Measurements from ENCODE around the gene PTPRN2.
"Not testable (repeated sequence)": the region's sequence is repeated elsewhere in the genome, so short reads cannot be mapped to it uniquely, and the experiment has no call there.

The PTPRN2 gene

DNA sequence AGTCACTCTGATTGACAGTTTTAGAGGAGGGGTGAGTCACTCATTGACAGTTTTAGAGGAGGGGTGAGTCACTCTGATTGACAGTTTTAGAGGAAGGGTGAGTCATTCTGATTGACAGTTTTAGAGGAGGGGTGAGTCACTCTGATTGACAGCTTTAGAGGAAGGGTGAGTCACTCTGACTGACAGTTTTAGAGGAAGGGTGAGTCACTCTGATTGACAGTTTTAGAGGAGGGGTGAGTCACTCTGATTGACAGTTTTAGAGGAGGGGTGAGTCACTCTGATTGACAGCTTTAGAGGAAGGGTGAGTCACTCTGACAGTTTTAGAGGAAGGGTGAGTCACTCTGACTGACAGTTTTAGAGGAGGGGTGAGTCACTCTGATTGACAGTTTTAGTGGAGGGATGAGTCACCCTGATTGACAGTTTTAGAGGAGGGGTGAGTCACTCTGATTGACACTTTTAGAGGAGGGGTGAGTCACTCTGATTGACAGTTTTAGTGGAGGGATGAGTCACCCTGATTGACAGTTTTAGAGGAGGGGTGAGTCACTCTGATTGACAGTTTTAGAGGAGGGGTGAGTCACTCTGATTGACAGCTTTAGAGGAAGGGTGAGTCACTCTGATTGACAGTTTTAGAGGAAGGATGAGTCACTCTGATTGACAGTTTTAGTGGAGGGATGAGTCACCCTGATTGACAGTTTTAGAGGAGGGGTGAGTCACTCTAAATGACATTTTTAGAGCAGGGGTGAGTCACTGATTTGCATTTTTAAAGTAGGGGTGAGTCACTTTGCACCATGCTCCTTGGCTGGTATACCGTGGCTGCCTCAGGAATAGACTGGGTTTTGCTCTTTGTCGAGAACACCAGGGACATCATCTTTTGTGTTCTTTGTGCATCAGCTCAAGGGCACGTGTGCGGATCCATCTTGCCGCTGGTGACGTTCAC lies 654.1 kb downstream of the PTPRN2 start:
- DNase-seq (ENCODE audit: low read depth, low spot score) = not testable (repeated sequence)

DNA sequence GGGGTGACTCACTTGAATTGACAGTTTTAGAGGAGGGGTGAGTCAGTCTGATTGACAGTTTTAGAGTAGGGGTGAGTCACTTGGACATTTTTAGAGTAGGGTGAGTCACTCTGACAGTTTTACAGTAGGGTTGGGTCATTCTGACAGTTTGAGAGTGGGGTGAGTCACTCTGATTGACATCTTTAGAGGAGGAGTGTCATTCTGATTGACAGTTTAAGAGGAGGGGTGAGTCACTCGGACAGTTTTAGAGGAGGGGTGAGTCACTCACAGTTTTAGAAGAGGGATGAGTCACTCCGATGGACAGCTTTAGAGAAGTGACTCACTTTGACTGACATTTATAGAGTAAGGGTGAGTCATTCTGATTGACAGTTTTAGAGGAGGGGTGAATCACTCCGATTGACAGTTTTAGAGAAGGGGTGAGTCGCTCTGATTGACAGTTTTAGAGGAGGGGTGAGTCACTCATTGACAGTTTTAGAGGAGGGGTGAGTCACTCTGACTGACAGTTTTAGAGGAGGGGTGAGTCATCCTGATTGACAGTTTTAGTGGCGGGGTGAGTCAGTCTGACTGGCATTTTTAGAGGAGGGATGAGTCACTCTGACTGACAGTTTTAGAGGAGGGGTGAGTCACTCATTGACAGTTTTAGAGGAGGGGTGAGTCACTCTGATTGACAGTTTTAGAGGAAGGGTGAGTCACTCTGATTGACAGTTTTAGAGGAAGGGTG lies 655.0 kb downstream of the PTPRN2 start:
- no peak for DNase-seq (ENCODE audit: low read depth, low spot score)

DNA sequence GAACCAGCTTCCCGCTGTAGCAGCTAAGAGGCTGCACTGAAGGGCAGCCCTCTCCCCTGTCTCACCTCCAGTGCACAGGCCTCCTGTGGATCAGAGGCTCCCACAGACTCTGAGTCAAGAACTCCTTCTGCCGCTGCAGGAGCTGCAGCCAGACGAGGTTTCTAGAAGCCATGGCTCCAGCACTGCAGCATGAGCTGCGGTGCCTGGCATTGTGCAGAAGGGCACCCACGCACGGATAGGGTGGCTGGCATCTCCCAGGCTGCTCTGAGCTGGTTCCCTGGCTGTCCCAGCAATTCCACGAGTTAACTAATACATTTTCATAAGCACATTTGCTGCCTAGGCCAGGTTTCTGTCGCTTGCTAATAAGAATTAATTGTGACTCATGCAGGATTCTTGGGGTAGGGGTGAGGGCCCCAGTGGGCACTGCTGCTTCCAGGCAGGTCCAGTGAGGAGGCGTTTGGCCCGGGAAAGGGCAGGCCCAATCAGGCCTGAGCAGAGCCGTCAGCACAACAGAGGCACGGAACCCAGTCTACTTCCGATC lies 656.6 kb downstream of the PTPRN2 start:
- no peak for DNase-seq (ENCODE audit: low read depth, low spot score)

DNA sequence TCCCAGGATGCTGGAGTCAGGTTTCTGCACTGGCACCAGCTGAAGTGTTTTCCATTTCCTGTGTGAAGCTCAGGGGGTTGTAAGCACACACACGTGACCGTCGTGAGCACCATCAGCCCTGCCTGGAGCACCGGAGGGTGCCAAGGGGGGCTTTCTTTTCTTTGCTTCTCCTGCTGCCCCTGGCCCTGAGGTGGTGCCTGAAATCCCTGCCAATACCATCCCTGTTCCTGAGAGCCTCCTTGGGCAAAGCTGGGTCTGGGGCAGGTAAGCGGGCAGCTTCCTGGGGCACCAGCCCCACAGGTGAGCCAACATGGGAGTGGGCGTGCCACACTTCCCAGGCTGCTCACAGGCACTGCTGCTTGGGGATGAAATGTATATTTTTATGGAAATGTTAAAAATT lies 657.2 kb downstream of the PTPRN2 start:
- no peak for DNase-seq (ENCODE audit: low read depth, low spot score)

DNA sequence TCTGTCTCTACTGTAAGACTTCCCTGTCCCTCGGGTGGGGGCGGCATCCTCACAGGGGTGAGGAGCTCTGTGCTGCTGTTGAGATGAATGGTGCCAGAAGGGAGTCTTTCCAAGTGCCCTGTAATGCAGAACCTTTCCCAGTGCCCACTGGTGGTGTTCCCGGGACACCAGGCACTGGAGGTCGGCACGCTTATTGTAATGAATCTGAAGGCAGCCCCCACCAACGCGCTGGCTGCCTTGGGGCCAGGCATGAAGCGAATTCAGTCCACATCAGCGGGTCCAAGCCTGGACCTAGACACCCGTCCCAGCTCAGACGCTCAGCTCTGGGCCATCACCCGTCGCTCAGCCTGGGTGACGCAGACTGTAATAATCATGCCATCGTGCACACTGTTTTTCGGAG lies 658.0 kb downstream of the PTPRN2 start:
- DNase-seq (ENCODE audit: low read depth, low spot score) = no peak

DNA sequence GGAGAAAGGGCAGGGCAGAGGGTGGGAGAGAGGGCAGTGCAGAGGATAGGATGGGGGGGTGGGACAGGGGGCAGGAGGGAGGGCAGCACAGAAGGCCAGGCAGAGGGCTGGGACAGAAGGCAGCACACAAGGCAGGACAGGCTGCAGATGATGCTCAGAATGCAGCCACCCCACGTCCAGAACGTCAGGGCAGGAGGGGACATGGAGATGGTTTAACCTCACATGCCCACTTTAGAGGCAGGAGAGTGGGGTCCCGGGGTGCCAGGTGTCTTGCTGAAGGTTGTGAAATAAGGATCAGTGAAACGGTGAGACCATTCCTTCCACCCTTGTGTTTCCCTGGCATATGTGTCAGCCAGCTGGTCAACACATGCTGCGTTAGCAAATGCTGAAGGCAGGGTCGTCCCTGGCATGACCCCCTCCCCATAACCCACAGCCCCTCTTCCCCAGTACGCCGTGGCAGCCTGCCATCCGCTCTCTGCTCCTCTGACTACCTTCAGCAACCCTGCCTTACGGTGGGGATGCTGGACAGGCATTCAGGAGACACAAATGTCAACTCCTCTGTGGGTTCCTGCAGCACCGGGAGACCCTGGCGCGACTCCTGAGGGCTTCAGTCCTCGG lies 658.7 kb downstream of the PTPRN2 start:
- no peak for DNase-seq (ENCODE audit: low read depth, low spot score)

DNA sequence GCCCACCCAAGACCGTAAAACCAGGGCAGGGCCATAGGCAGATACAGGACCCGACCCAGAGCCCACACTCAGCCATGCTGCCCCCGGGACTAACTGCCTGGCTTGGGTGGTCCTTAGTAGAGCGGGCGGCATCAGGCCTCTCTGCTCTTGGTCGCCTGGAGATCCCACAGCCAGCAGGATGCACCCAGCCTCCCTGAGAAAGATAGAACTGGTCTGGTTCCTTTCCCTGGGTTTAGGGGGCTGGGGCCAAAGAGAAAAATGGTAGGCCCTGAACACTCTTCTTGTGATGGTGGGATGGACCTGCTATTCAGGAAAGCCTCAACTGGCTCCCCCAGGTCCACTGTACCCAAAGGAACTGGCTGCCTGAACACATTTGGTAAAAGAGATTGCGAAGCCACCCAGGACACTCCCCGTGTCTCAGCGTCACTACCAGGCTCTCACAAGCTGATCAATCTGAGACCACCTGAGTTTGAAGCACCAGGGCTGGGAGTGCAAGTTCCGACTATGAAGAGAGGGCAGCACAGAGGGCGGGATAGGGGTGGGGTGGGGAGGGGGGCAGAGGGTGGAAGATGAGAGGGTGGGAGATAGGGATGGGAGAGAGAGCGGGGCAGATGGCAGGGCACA lies 659.3 kb downstream of the PTPRN2 start:
- no peak for DNase-seq (ENCODE audit: low read depth, low spot score)

DNA sequence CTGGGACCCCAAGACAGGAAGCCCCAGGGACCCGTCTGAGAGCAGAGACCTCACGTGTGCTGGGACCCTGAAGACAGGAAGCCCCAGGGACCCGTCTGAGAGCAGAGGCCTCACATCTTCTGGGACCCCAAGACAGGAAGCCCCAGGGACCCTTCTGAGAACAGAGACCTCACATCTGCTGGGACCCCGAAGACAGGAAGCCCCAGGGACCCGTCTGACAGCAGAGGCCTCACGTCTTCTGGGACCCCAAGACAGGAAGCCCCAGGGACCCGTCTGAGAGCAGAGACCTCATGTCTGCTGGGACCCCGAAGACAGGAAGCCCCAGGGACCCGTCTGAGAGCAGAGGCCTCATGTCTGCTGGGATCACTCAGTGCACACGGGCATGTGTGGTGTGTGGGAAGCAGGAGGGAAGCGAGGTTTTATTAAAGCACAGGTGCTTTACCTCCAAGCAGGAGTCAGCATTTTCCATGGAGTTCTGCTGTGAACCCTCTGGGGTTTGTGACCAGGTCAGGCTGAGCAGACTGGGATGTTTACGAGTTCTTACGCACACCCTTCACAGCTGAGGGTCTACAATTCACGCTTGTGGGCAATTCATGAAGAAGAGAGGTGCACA lies 660.2 kb downstream of the PTPRN2 start:
- DNase-seq (ENCODE audit: low read depth, low spot score) = no peak

DNA sequence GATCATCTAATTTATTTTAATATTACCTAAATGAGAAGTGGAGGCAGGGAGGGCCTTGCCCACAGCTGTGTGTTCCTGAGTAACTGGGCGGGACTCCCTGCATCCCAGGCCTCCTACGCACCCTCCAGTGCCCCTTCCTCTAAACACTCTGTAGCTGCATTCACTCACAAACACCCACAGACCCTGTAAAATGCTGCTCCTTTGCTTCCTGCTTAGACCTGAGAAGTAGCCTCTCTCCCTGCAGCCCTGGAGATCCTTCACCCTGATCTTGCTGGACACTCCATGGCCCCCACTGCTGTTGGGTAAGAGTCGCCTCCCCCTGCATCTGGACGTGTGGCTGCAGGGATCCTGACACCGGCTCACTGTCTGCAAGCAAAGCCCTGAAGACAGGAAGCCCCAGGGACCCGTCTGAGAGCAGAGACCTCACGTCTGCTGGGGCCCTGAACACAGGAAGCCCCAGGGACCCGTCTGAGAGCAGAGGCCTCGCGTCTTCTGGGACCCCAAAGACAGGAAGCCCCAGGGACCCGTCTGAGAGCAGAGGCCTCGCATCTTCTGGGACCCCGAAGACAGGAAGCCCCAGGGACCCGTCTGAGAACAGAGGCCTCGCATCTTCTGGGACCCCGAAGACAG lies 661.0 kb downstream of the PTPRN2 start:
- DNase-seq (ENCODE audit: low read depth, low spot score) = no peak

DNA sequence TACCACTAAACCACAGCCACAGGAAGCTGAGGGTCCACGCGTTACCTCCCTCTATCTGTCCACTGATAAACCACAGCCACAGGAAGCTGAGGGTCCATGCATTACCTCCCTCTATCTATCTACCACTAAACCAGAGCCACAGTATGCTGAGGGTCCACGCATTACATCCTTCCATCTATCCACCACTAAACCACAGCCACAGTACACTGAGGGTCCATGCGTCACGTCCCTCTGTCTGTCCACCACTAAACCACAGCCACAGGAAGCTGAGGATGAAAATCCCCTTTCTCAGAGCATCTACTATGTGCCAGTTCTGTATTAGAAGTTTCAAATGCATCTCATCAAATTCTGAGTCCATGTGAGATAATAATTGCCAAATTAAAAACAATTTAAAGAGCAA lies 661.5 kb downstream of the PTPRN2 start:
- no peak for DNase-seq (ENCODE audit: low read depth, low spot score)

DNA sequence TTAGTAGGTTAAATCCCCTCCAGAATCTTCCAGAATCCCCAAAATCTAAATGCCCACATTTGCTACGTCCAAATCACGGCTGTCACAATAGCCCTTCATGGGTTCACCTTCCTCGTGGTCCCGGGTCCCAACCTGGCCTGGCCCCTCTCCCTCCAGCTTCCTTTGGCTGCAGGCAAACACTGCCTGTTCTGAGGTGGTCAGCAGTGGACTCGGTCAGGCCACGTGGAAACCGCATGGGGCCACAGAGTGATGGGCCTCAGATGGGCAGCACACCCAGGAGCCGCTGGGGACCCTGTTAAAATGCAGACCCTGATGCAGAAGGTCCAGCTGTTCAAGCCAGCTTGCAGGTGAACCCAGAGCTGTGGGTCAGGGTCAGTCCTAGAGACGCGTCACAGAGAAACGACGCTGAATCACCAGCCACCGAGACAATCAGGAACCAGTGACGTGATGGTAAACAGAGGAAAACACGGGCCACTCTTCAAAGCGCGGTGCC lies 662.2 kb downstream of the PTPRN2 start:
- DNase-seq (ENCODE audit: low read depth, low spot score) = no peak

DNA sequence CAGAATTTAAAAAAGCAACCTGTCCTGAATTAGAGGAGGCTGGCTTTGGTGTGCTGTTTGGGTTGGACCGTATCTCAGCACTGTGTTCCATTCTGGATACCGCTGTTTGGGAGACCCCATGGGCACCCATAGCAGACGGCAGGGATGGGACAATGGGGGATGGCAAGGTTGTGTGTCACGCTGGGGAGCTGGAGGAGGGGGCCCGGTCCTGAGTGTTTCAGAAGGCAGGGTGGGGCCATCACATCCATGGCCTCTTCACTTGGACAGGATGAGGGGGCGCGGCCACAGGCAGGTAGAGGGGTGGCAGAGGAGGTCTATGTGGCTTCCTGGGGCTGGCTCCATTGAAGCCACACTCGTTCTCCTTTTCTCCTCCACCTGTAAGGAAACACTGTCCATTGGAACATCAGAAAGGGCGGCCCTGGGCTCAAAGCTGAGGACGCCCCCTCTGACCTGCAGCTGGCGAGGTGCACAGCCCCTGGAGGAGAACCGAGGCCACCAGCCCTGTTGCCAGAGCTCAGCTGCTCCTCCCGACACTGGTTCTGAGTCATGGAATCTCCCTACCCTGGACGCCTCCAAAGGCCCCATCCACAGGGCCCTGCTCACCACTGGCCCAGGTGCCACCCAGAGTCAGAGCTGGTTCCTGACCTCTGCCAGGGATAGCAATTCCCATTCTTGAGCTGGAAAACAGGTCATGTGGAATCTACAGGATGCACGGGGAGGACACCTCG lies 663.6 kb downstream of the PTPRN2 start:
- no peak for DNase-seq (ENCODE audit: low read depth, low spot score)

DNA sequence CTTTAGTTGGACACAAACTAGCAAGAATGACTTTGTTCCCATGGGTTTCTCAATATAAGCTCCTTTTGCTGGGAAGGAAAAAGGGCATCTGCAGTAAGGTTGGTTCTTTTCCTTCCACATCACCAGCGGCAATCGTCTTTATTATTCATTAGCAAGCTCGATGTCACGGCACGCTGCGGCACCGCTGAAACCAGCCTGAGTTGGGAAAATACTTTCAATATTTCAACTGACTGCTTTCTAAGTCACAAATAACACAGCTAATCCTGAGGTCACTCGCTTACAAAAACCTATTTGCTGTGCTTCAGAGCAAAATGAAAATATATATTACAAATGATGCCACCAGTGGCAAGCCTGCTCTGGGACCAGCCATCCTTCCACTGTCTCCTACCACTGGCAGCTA lies 665.0 kb downstream of the PTPRN2 start:
- no peak for DNase-seq (ENCODE audit: low read depth, low spot score)

DNA sequence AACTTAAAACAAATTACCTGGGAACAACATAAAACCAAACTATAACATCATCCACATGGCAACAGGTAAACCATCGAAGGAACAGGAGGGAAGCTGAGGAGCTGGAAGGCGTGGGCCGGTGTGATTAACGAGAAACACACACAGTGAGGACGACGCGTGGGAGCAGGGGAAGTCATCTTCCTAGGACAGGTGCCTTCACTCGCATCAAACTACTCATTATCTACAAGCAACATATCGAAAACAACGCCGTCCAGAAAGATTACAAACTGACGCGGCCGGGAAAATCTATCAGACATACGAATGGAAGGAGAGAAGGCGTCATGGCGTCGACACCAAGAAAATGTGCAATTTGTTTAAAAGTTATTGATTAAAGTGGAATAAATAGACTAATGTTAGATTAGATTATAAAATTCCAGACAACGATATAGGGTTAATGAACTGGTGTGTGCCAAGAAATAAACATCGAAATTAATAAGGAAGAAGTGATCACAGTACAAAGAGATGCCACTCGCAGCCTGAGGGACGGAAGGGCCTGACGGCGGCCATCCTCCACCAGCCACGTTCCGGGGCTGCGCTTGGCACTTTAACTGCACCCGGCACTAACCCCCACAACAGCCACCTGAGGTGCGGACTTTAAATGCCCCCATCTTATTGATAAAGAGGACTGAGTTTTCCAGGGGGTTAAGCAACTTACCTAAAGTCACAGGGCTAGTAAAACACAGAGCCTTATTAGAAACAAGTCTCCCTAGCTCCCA lies 669.1 kb downstream of the PTPRN2 start:
- DNase-seq (ENCODE audit: low read depth, low spot score) = no peak

DNA sequence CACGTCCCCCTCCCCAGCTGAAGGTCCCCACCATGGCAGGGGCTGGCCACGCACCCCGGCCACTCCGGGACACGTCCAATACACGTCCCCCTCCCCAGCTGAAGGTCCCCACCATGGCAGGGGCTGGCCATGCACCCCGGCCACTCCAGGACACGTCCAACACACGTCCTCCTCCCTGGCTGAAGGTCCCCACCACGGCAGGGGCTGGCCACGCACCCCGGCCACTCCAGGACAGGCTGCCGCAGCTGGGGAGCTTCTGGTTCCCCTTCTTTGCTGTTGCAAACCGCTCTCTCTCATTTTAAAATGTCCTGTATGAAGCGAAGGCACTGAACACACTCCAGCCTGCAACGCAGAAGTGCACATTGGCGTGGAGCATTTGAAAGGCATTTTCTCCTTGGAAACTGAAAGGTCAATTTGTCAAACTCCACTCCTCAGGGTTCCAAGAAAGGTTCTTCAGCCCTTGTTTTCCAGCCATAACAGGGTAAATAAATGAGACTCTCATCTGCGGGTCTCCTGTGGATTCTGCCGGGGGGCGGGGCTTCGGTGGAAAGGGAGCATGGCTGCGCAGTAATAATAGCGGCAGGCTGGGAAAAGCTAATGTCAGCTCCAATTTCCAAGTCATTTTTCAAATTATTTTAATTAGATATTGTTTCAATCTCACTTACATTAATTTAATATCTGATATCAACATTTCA lies 670.5 kb downstream of the PTPRN2 start:
- no peak for DNase-seq (ENCODE audit: low read depth, low spot score)

DNA sequence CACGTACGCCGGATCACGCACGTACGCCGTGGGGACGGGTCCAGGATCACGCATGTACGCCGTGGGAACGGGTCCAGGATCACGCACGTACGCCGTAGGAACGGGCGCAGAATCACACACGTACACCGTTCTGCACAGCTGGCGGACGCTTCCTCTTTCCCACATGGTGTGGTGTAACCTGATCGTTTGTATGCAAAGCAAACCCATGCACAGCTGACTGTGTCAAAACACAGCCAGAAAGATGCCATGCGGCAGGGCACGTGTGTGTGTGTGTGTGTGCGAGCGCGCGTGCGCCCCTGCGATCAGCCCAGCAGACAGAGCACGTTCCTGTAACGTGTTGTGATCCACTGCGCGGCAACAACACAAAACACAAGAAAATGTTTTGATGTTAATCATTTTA lies 677.2 kb downstream of the PTPRN2 start:
- no peak for DNase-seq (ENCODE audit: low read depth, low spot score)

DNA sequence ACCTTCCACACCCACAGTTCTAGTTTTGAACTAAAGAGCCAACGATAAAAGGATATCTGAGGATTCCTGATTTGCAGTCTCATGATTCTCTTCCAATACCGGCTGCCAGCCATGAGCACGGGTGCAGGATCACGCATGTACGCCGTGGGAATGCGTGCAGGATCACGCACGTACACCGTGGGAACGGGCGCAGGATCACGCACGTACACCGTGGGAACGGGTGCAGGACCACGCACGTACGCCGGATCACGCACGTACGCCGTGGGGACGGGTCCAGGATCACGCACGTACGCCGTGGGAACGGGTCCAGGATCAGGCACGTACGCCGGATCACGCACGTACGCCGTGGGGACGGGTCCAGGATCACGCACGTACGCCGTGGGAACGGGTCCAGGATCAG lies 677.6 kb downstream of the PTPRN2 start:
- DNase-seq (ENCODE audit: low read depth, low spot score) = not testable (repeated sequence)

DNA sequence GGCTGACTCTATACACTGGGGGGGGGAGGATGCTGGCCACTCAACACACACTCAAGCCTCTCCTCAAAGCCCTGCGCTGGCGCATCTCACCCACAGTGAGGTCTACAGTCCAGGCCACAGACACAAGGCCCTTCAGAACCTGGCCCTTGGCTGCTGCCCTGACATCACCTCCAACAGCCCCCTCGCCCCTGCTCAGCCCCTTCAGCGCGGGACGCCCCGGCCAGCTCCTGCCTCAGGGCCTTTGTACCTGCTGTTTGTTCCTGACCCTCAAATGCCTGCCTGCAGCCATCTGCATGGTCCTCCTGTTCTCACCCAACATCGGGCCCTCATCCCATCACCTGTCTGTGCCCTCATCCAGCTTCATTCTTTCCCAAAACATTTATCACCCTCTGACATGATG lies 678.3 kb downstream of the PTPRN2 start:
- no peak for DNase-seq (ENCODE audit: low read depth, low spot score)

Measured in smooth muscle cell of the brain vasculature (primary cell).